Measurements from ENCODE around the gene DACT2.

- no peak for TF ChIP-seq CTCF (IDR thresholded peaks at IDR 0.05)
- no peak for TF ChIP-seq POLR2A (IDR thresholded peaks at IDR 0.05)
Observed at GRCh38 chr6:168297643-168298042, 21.9 kb downstream of the DACT2 start.

All from thyroid gland (tissue), 4 donors.